ENCODE data around the gene PLPP3.

Gene PLPP3

GRCh38 chr1:56459260-56459659, 120.1 kb downstream of the PLPP3 start:
- TF ChIP-seq POLR2AphosphoS5 (IDR thresholded peaks at IDR 0.05; ENCODE audit: low read depth, low read length): no peak
- no peak for TF ChIP-seq SIN3A (IDR thresholded peaks at IDR 0.05; ENCODE audit: borderline replicate concordance, insufficient read depth, low read length)
- no peak for TF ChIP-seq FOXP2 (optimal IDR thresholded peaks at IDR 0.05; ENCODE audit: borderline replicate concordance, extremely low read depth, extremely low read length, insufficient read depth)

- TF ChIP-seq FOXP2 (optimal IDR thresholded peaks at IDR 0.05; ENCODE audit: borderline replicate concordance, extremely low read depth, extremely low read length, insufficient read depth) (no peak), POLR2AphosphoS5 (IDR thresholded peaks at IDR 0.05; ENCODE audit: low read depth, low read length) (no peak), SIN3A (IDR thresholded peaks at IDR 0.05; ENCODE audit: borderline replicate concordance, insufficient read depth, low read length) (no peak), TAF1 (IDR thresholded peaks at IDR 0.05; ENCODE audit: borderline replicate concordance, insufficient read depth, low read length) (no peak)
- TF ChIP-seq, protein P1, sequence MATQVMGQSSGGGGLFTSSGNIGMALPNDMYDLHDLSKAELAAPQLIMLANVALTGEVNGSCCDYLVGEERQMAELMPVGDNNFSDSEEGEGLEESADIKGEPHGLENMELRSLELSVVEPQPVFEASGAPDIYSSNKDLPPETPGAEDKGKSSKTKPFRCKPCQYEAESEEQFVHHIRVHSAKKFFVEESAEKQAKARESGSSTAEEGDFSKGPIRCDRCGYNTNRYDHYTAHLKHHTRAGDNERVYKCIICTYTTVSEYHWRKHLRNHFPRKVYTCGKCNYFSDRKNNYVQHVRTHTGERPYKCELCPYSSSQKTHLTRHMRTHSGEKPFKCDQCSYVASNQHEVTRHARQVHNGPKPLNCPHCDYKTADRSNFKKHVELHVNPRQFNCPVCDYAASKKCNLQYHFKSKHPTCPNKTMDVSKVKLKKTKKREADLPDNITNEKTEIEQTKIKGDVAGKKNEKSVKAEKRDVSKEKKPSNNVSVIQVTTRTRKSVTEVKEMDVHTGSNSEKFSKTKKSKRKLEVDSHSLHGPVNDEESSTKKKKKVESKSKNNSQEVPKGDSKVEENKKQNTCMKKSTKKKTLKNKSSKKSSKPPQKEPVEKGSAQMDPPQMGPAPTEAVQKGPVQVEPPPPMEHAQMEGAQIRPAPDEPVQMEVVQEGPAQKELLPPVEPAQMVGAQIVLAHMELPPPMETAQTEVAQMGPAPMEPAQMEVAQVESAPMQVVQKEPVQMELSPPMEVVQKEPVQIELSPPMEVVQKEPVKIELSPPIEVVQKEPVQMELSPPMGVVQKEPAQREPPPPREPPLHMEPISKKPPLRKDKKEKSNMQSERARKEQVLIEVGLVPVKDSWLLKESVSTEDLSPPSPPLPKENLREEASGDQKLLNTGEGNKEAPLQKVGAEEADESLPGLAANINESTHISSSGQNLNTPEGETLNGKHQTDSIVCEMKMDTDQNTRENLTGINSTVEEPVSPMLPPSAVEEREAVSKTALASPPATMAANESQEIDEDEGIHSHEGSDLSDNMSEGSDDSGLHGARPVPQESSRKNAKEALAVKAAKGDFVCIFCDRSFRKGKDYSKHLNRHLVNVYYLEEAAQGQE (IDR thresholded peaks at IDR 0.05; ENCODE audit: insufficient read depth in 1 of 2, low read depth in 2 of 2, low read length in 2 of 2): no peak
Observed at GRCh38 chr1:56457756-56458375, 121.5 kb downstream of the PLPP3 start.

GRCh38 chr1:56456435-56457101, 122.8 kb downstream of the PLPP3 start:
- TF ChIP-seq POLR2AphosphoS5 (IDR thresholded peaks at IDR 0.05; ENCODE audit: low read depth, low read length) (no peak), FOXP2 (optimal IDR thresholded peaks at IDR 0.05; ENCODE audit: borderline replicate concordance, extremely low read depth, extremely low read length, insufficient read depth) (no peak), TAF1 (IDR thresholded peaks at IDR 0.05; ENCODE audit: borderline replicate concordance, insufficient read depth, low read length) (no peak), SIN3A (IDR thresholded peaks at IDR 0.05; ENCODE audit: borderline replicate concordance, insufficient read depth, low read length) (no peak)

DNA sequence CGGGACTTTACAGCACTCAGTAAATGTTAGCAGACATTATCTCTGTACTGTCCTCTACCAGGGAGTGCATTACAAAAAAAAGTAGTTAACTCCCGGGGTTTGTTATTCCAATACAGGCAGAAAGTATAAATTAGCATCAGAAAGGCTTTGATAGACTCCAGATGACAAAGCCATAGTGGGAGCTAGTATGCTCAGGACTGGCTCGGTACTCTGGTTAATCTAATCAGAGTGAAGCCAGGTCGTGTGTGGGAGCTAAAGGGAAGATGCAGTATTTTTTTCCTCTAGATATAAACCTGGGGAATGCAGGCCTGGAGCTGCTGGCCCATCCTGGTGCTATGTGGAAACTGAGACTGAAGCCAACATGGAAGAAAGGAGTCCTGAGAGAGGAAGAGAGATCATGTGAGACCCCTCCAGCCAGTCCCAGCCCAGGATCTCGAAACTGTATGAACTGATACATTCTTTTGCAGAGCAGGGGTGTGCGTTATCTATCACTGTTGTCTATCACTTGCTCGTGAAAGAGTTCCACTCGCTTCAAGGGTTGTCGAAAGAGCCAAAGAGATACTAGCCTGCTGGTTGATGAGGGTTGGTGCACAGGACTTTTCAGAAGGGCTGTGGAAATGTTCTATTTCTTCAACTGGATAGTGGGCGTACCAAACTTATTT, 125.8 kb downstream of the PLPP3 start:
- TF ChIP-seq FOXP2 (optimal IDR thresholded peaks at IDR 0.05; ENCODE audit: borderline replicate concordance, extremely low read depth, extremely low read length, insufficient read depth): no peak
- TF ChIP-seq POLR2AphosphoS5 (IDR thresholded peaks at IDR 0.05; ENCODE audit: low read depth, low read length): no peak
- TF ChIP-seq SIN3A (IDR thresholded peaks at IDR 0.05; ENCODE audit: borderline replicate concordance, insufficient read depth, low read length): no peak
- TF ChIP-seq, protein P1 (IDR thresholded peaks at IDR 0.05; ENCODE audit: insufficient read depth in 1 of 2, low read depth in 2 of 2, low read length in 2 of 2): no peak
- no peak for TF ChIP-seq TAF1 (IDR thresholded peaks at IDR 0.05; ENCODE audit: borderline replicate concordance, insufficient read depth, low read length)

- TF ChIP-seq, protein P1 (IDR thresholded peaks at IDR 0.05; ENCODE audit: insufficient read depth in 1 of 2, low read depth in 2 of 2, low read length in 2 of 2): no peak
- no peak for TF ChIP-seq FOXP2 (optimal IDR thresholded peaks at IDR 0.05; ENCODE audit: borderline replicate concordance, extremely low read depth, extremely low read length, insufficient read depth)
- no peak for TF ChIP-seq TAF1 (IDR thresholded peaks at IDR 0.05; ENCODE audit: borderline replicate concordance, insufficient read depth, low read length)
- TF ChIP-seq POLR2AphosphoS5 (IDR thresholded peaks at IDR 0.05; ENCODE audit: low read depth, low read length): no peak
- no peak for TF ChIP-seq SIN3A (IDR thresholded peaks at IDR 0.05; ENCODE audit: borderline replicate concordance, insufficient read depth, low read length)
Observed at GRCh38 chr1:56453016-56453415, 126.3 kb downstream of the PLPP3 start.

Measured in PFSK-1 (cell line).